ENCODE data around the gene CCSER1.
A peak's percentile ranks its signal among the peaks of the same experiment; 100 is the strongest.
"Not testable (repeated sequence)": the region's sequence is repeated elsewhere in the genome, so short reads cannot be mapped to it uniquely, and the experiment has no call there.

The CCSER1 gene

DNA sequence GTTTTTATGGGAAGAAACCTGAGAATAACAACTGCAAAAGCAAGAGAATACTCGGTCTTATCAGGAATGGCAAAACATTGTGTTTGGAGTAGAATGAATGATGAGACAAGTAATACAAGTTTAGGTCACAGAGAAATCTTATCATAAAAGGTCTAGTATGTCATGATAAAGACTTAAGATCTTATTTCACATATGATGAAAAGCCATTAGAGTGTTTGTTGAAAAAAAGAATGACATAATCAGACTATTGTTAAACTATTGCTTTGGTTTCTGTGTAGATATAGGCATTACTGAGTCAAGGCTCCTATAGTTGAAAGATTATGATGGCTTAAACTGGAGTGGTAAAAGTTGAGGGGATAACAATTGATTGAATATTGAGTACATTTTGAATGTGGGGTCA is 603.6 kb downstream of the CCSER1 start:
- DNase-seq = no peak

DNA sequence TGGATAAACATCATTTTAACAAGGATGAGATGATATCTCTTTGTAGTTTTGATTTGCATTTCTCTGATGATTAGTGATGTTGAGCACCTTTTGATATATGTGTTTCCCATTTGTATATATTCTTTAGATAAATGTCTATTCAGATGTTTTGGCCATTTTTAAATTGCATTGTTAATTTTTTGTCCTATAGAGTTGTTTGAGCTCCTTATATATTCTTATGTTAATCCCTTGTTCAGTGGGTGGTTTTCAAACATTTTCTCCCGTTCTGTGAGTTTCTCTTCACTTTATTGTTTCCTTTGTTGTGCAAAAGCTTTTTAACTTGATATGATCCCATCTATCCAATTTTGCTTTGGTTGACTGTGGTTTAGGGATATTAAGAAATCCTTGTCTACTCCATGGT is 606.0 kb downstream of the CCSER1 start:
- DNase-seq = no peak

DNA sequence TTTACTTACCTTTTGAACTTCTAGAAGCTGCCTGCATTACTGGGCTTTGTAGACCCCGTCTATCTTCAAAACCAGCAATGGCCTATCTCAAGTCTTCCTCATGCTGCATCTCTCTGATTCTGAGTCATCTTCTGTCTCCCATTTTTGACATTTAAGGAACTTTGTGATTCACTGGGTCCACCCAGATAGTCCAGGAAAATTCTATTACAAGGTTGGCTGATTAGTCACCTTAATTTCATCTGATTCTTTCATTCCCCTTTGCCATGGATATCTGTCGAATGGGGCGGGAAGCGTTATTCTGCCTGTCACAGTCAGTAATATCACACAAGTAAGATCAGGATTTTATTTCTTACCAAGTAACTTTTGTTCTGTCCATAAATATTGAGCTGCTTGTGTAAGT is 618.0 kb downstream of the CCSER1 start:
- DNase-seq = no peak

DNA sequence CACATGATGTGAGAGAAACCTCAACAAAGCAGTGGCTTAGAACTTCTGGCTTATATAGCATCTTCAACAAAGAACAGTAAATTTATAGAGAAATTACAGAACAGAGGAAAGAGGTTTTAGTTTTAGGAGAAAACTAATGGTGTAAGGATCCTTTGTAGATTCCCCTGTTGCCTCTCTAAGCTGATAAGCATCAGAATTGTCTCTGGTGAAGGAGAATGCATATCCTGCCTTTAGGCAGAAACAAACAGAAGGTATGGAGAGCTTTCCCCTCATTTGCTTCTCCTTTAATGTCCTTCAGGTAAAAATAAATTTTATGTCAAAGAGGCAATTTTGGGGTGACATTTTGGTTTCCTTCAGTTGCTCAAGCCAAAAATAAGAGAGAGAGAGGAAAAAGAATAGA is 625.9 kb downstream of the CCSER1 start:
- no peak for DNase-seq

DNA sequence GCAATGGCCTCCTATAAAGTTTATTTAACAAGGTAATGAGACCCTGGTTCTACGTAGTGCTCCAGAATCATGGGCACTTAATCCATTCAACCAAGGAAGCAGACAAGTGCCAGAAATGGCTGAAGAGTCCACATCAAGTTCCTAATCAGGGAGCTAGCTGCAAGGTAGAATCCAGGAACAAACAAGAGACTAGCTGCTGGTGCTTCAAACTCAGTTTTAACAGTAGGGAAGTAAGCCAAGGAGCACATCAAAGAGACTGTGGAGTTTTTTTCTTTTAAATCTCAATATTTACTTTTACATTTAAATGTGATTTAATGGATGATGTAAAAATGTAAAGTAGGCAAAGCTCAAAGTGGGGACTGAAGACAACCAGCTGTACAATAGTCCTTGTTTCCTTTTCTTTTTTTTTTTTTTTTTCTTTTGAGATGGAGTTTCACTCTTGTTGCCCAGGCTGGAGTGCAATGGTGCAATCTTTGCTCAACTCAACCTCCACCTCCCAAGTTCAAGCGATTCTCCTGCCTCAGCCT is 630.4 kb downstream of the CCSER1 start:
- DNase-seq = no peak

DNA sequence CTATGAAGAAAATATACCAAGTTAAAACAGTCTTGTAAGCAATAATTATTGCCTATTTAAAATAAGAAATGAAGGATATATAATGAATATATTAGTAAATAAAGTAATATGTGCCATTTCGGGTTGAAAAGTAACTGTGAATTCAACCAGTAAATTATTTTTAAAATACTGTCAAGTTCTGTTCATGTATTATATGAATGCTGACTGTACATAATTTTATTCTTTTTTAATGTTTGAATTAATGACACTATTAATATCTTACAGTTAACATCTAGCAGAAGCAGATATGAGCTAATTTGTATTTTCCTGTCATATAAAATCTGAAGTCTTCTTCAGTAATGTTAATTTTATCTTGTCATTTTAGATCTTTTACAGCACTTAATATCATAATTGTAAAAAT is 632.9 kb downstream of the CCSER1 start:
- DNase-seq = no peak

DNA sequence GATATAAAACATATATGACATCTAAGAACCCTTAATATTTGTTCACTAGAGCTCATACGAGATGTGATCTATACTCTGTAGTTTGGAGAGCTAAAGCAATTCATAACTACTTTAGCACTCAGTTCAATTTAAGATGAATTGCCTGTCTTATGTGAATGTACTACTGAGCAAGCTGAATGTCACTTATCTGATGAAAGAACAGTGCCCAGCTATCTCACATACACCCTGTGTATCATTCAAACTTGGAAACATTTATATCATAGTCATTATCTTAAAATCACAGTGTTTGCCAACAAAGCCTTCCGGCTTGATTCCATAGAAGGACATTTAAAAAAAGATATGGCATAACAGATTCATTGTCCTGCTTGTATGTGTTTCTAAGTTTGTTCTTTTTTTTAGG is 639.6 kb downstream of the CCSER1 start:
- DNase-seq = no peak

DNA sequence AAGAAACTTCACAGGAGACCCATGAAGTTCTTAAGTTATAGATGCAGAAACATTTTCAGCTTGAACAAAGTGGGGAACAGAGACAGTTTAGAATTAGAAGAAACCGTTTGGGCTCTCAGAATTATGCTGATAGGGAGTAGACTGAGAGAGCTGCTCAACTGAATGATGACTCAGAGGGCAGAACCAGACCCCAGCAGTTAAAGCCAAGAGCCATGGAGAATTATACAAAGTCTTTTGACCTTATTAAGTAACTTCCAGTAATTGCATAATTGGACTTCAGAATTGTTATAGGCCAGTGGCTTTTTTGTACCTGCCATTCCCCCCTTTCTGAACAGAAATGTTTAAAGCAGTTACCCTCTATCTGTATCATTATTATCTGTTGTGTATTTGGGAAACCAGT is 642.1 kb downstream of the CCSER1 start:
- no peak for DNase-seq

DNA sequence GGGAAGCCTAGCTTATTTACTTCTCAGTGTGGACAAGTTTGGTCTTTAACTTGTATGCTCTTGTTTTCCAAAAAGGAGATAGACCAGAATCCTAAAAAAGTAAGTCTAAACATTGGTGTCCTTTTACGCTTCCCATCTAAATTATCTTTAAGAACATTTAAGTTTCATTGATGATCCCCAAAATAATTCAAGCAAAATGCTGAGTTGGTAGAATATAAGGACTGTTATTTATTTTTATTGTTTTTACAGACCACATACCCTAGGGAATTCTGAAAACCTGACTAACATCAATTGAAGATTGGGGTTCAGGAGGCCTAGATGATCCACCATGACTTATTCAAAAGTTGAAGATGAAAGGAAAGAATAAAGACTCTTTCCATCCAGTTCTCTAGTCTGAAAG is 653.0 kb downstream of the CCSER1 start:
- no peak for DNase-seq

DNA sequence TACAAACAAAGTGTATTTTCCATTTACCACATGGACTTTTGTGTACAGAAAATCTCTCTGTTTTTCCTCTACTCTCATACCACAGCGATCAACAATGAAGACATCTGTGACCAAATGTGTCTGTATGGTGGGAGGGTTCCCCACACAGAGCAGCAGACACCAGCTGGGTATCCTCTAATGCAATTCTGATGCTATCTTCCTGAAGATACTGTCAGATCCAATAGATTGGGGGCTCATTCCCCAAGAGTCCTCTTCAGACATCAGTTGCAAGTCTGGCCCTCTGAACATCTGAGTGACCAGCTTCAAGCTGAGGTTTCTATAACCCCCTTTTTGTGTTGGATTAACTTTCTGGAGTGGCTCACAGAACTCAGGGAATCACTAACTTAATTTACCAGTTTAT is 659.4 kb downstream of the CCSER1 start:
- no peak for DNase-seq

DNA sequence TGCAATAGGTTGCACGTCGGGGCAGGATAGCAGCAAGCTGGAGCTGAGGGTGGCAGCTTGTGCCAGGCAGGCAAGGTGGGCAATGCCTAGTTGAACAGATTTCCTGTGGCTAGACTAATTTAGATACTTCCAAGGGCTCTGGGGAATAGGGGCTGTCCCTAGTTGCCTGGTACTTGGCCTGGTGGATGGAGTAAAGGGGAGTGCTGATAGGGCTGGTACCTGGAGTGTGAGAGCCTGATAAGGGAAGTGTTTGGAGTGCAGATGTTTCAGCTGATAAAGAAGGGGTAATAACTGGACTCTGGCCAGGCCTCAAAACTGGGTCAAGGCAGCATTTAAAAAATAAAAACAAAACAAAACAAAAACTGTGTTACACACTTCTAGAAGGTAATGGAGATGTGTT is 665.5 kb downstream of the CCSER1 start:
- DNase-seq = no peak

DNA sequence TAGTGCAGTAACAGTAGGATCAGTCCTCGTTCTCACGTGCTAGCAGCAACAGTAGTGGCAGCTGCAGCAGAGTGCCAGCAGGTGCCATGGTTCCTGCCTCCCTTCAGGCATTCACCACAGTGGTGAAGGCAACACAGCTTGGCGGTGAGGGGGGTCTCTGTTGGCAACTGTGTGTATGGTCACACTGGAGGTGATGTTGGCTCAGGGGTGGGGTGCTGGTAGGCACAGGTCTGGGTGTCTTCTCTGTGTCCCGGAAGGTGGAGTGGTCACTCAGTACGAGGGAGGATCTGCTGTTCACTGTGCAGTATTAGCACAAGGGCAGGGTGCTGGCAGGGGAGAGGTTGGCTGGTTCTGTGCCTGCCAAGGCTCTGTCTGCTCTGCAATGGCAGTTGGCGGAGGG is 671.8 kb downstream of the CCSER1 start:
- peak; percentile 55 for DNase-seq

DNA sequence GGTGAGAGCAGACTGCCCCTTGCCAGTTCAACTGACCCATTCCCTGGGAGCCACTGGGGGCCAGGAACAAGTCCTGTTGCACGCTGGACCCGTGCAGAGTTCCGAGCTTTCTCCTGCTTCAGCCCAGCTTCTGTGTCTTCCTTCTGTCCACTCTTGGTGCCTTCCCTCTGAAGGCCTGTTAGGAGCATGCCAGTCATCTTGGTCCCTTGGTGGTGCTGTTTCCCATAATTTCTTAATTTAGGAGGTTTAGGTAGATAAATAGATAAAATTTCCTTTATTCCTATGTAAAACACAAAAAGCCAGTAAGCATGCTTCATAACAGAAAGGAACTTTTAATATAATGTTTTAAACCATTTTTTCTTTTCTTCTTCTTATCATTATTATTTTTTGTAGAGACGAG is 672.7 kb downstream of the CCSER1 start:
- DNase-seq = no peak

DNA sequence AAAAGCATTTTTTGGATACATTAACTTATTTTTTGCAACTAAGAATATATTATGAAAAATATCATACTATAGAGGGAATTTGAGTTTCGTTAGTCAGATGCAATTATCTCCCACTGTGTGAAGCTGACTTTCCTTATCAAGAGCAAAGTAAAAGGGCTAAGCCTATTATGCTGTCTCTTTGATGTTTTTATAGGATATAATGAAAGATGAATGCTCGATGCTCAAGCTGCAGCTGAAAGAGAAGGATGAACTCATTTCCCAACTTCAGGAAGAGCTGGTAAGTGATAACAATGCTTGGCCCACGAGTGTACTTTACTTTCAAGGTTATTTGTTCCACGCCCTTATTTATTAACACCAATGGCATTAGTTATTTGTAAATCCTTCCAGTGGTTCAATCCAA is 688.4 kb downstream of the CCSER1 start:
- no peak for DNase-seq

DNA sequence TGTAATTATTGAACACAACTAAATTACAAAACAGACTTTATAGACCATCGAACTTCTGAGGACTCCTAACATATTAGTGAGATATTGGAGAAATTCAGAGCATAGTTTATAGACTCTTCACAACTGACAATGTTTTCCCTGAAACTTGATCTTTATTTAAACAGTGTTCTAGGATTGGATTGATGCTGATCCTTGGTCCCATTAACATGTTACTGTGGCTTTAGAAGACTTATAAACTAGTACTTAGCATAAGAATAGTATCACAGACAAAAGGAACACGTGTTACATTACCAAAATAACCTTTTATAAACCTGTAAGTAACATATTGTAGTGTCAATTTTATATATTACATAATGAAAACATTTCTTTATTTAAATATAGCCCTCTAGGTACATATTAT is 689.6 kb downstream of the CCSER1 start:
- no peak for DNase-seq

DNA sequence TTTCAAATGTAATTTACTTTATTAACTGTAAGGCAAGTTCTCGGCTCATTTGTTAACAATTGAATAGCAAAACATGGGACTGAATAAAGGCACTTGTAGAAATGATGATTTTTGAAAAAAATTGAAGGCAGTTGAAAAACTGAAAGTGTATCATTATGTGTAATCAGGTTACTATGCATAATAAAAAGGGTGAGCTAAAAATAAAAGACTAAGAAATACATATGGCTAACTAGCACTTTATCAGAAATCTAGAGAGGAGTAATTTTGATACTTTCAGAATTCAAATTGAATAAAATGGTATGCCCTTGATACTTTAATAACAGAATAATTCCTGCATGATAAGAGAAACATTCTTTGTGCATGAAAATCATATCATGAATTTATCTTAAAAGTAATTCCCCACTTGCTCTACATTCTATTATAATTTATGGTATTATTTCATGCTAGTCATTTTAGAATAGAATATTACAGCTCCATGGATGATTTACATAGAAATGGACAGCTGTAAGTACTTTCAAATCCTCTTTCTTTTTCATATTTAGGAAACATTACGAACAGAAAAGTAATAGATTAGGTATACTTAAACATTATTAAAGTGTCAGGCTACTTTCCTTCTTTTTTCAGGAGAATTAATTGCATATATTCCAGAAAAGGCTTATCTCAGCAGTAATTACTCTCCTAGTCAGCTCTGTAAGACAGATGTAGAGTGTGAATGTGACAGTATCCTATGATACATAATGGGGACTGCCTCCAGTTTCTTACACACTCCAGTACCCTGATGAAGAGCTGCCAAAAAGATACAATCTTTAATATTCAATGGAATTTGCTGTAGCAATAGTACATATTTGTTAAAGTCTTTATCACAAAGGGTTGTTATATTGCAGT is 697.3 kb downstream of the CCSER1 start:
- no peak for DNase-seq

DNA sequence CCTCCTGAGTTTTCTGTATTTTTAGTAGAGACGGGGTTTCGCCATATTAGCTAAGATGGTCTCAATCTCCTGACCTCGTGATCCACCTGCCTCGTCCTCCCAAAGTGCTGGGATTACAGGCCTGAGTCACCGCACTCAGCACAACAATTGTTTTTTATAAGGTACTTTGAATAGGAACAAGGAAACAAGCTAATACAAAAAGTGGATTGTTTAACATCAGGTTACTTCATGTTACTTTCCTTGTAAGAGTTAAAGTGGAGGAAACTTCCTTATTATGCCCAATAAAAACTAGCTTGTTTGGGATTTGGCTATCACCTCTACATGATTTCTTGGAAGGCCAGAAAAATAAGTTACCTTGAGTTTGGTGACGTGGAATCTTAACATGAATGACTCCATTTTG is 698.7 kb downstream of the CCSER1 start:
- DNase-seq = no peak

DNA sequence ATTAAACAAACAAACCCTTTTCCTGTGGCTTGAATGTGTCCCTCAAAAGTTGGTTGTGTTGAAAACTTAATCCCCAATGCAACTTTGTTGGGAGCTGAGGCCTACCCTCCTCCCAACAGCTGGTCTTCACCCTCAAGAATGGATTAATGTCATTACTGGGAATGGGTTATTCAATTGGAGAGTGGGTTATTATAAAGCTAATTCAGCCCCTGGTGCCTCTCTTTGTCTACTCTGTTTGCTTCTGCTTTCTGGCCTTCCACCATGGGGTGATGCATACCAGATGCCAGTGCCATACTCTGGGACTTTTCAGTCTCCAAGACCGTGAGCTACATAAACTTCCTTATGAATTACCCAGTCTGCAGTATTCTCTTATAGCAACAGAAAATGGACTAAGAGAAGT is 706.5 kb downstream of the CCSER1 start:
- no peak for DNase-seq

DNA sequence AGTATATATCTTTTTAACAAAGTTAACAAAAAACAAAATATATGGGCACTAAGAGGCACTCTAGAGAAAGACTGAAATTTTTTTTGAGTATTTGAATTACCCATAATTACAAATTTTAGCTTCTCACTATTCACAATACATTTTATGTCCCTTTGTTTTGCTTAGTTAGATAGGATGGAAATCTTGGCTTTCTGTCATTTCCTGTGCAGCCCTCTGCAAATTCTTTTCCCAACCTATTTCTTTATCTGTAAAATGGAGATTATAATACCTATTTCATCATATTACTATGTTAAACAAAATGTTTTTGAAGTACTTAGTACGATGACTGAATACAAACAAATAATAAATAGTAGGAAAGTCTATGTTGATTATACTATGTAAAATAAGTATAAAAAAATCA is 710.0 kb downstream of the CCSER1 start:
- no peak for DNase-seq

DNA sequence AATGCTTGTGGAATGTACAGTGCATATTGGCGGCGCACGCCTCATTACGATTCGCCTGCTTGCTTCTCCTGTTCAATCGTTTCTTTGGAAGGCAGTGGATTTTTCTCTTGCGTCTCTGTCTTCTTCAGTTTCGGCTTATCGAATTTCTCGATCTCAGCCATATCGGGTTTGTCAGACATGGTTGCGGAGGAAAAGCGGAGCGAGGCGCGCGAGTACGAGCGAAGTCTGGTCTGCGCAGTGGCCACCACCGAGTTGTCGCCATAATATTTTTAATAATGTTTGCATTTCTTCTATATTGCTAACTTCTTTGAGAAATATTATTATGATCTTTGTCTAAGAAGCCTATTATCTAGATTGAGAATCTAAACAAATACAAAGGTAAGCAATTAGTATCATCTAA is 711.7 kb downstream of the CCSER1 start:
- DNase-seq = not testable (repeated sequence)

DNA sequence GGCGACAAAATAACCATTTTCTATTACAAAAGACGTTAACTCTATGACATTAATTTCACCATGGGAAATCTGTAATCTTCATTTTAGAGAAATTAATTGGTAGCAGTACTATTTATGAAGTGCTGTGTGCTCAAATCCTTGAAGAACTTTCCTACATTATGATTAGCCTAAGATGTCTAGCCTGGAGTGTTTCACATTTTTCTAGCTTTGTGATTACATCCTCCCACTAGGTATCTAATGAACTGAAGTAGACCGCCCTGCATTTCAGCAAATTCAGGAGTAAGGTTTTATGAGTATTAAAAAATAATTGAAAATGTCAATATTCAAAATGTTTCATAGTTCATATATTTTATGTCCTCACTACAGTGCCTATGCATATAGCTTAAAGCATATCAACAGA is 713.1 kb downstream of the CCSER1 start:
- DNase-seq = no peak

DNA sequence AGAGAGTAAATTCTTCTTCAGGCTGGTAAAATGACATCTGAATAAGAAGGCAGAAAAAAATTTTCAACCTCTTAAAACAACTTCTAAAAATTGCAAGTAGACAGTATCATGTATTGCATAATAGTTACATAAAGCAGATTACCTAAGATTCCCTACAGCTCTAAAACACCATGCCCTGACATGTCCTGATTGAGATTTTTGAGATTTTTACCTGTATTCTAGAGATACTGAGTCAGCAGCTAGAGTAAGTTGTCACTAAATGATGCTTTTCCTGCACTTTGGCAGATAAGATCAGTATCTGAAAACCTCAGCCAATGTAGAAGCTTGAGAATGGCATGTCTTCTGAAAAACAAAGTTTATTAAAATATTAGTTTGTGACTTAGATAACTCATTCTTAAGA is 713.6 kb downstream of the CCSER1 start:
- DNase-seq = no peak

DNA sequence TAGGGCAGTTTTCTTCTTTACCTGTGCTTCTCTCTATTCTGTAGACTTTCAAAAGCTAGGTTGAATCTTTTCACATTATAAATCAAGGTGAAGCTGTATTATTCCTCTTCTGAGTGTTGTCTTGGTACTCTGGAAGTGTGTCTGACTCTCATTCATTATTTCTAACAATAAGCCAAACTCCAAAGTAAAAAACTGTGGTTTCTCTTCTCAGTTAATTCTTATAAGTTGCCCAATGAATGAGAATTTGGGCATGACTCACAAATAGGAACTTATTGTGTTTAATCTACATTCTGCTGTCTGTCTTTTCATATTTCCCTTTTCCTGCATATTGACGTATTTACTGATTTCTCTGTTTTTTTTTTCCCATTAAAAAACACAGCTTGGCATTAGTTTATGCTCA is 714.5 kb downstream of the CCSER1 start:
- DNase-seq = no peak

DNA sequence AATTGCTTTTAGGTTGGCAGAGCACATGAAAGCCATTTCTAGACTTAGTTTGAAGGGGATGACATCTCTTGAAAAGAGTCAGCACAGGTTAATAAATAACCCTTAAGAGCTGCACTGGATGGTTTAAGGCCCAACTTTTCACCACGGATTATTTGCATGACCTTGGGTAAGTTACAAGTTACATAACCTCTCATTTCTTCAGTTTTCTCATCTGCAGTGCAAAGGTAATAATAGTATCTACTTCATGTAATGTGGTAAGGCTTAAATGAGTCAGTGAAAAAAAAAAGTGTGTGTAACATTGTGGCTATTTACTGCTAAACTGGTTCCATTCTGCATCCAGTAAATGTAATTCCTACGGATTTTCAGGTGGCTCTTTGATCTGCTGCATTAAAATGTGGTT is 715.8 kb downstream of the CCSER1 start:
- DNase-seq = no peak

DNA sequence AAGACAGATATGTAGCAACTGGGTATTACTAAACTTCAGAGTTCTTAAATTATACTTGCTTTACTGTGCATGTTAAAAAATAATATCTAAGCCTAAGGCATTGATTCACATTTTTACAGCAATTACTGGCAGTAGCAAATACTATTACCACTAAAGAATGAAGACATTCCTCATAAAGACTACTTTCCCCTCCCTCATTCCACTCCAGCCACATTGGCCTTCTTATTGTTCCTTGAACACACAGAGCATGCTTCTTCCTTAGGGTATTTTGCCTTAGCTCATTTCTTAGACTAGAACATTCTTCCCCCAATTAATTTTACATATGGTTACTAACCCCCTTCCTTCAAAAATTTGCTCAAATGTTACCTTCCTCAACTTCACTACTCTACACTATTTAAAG is 717.0 kb downstream of the CCSER1 start:
- no peak for DNase-seq
